ENCODE results near the gene PAX3. TPM values are rescaled to one million over a fixed set of nuclear protein-coding genes. Genes with fewer than 3 reads are reported as not detected.

The PAX3 gene
- total RNA-seq, 1 experiment from 2014 or later = not detected

- no TSS peak for BruUV-seq (replicated peaks)
- no peaks in the 10 kb centered on the region for H3K9me3 ChIP-seq (ENCODE audit: low read length)
- ChIA-PET CTCF (no interaction called here), POLR2A (ENCODE audit: unreplicated experiment) (no interaction called here)
- no peak overlapping the region for H3K4me3 ChIP-seq (ENCODE audit: low read length)
- no peak overlapping the region for H3K27ac ChIP-seq (ENCODE audit: low read length)
- H3K79me2 ChIP-seq (ENCODE audit: low read length) = no peaks in the 10 kb centered on the region
- no peaks in the 10 kb centered on the region for H4K20me1 ChIP-seq (ENCODE audit: low read length)
- H3F3A ChIP-seq (ENCODE audit: low read length, unreplicated experiment) = no peaks in the 10 kb centered on the region
- intact Hi-C loops (cut with micrococcal nuclease) = no loop called here
- no peaks in the 10 kb centered on the region for H3K4me1 ChIP-seq (ENCODE audit: insufficient read depth, low read length)
- H3K9ac ChIP-seq (ENCODE audit: low read length) = no peak overlapping the region
- no peaks in the 10 kb centered on the region for H3K9me2 ChIP-seq (replicated peaks; ENCODE audit: low read length)
- peaks cover 95% of the 10 kb centered on the region for H3K27me3 ChIP-seq (ENCODE audit: low read length)
- DNase-seq (no peak), ATAC-seq (no peak)
- TF ChIP-seq EZH2 (IDR thresholded peaks at IDR 0.05; ENCODE audit: low read length, unreplicated experiment) (no peak), EZH2phosphoT487 (IDR thresholded peaks at IDR 0.05; ENCODE audit: borderline replicate concordance, low read length) (no peak), CTCF (conservative IDR thresholded peaks at IDR 0.05; ENCODE audit: low read depth, low read length) (no peak)
- H3K36me3 ChIP-seq (ENCODE audit: low read depth, low read length) = no peaks in the 10 kb centered on the region
- H2AFZ ChIP-seq (ENCODE audit: low read length) = no peak overlapping the region
- H3K4me2 ChIP-seq (ENCODE audit: low read length) = no peak overlapping the region
Observed at GRCh38 chr2:222303045-222303827, 4.4 kb upstream of the PAX3 start.

- H3K4me2 ChIP-seq (ENCODE audit: low read length) = no peak overlapping the region
- no peaks in the 10 kb centered on the region for H3K9me2 ChIP-seq (replicated peaks; ENCODE audit: low read length)
- H3K27ac ChIP-seq (ENCODE audit: low read length) = no peak overlapping the region
- H3K27me3 ChIP-seq (ENCODE audit: low read length) = peaks cover 86% of the 10 kb centered on the region
- H3K79me2 ChIP-seq (ENCODE audit: low read length) = no peaks in the 10 kb centered on the region
- intact Hi-C loops (cut with micrococcal nuclease) = no loop called here
- no peak overlapping the region for H3K4me3 ChIP-seq (ENCODE audit: low read length)
- no peaks in the 10 kb centered on the region for H3F3A ChIP-seq (ENCODE audit: low read length, unreplicated experiment)
- POLR2A ChIA-PET (ENCODE audit: unreplicated experiment) = no interaction called here
- H2AFZ ChIP-seq (ENCODE audit: low read length) = no peak overlapping the region
- no peaks in the 10 kb centered on the region for H3K36me3 ChIP-seq (ENCODE audit: low read depth, low read length)
- H3K4me1 ChIP-seq (ENCODE audit: insufficient read depth, low read length) = no peaks in the 10 kb centered on the region
- BruUV-seq (replicated peaks) = no TSS peak
- CTCF ChIA-PET = no interaction called here
- H3K9ac ChIP-seq (ENCODE audit: low read length) = no peak overlapping the region
- DNase-seq (no peak), ATAC-seq (no peak)
- TF ChIP-seq EZH2 (IDR thresholded peaks at IDR 0.05; ENCODE audit: low read length, unreplicated experiment) = no peak
- no peak for TF ChIP-seq EZH2phosphoT487 (IDR thresholded peaks at IDR 0.05; ENCODE audit: borderline replicate concordance, low read length)
- no peak for TF ChIP-seq CTCF (conservative IDR thresholded peaks at IDR 0.05; ENCODE audit: low read depth, low read length)
- H4K20me1 ChIP-seq (ENCODE audit: low read length) = no peaks in the 10 kb centered on the region
- H3K9me3 ChIP-seq (ENCODE audit: low read length) = no peaks in the 10 kb centered on the region
Observed at GRCh38 chr2:222302178-222303018, 3.6 kb upstream of the PAX3 start.

- H3K27ac ChIP-seq (ENCODE audit: low read length) = no peak overlapping the region
- no peaks in the 10 kb centered on the region for H3K4me1 ChIP-seq (ENCODE audit: insufficient read depth, low read length)
- H3K9me2 ChIP-seq (replicated peaks; ENCODE audit: low read length) = no peaks in the 10 kb centered on the region
- H2AFZ ChIP-seq (ENCODE audit: low read length) = no peak overlapping the region
- DNase-seq = no peak
- intact Hi-C loops (cut with micrococcal nuclease) = no loop called here
- H3K36me3 ChIP-seq (ENCODE audit: low read depth, low read length) = no peaks in the 10 kb centered on the region
- H3K9ac ChIP-seq (ENCODE audit: low read length) = no peak overlapping the region
- no peak overlapping the region for H3K4me2 ChIP-seq (ENCODE audit: low read length)
- BruUV-seq (replicated peaks) = no TSS peak
- POLR2A ChIA-PET (ENCODE audit: unreplicated experiment) = no interaction called here
- H3K79me2 ChIP-seq (ENCODE audit: low read length) = no peaks in the 10 kb centered on the region
- no peak overlapping the region for H3K4me3 ChIP-seq (ENCODE audit: low read length)
- CTCF ChIA-PET = no interaction called here
- ATAC-seq = no peak
- no peaks in the 10 kb centered on the region for H4K20me1 ChIP-seq (ENCODE audit: low read length)
- no peaks in the 10 kb centered on the region for H3K9me3 ChIP-seq (ENCODE audit: low read length)
- H3F3A ChIP-seq (ENCODE audit: low read length, unreplicated experiment) = no peaks in the 10 kb centered on the region
- H3K27me3 ChIP-seq (ENCODE audit: low read length) = peaks cover 82% of the 10 kb centered on the region
- TF ChIP-seq EZH2phosphoT487 (IDR thresholded peaks at IDR 0.05; ENCODE audit: borderline replicate concordance, low read length) (no peak), CTCF (conservative IDR thresholded peaks at IDR 0.05; ENCODE audit: low read depth, low read length) (no peak), EZH2 (IDR thresholded peaks at IDR 0.05; ENCODE audit: low read length, unreplicated experiment) (no peak)
Observed at GRCh38 chr2:222301796-222302118, 3.0 kb upstream of the PAX3 start.
